ENCODE measurements around the gene TRAPPC3. TPM values are rescaled to one million over a fixed set of nuclear protein-coding genes. Genes with fewer than 3 reads are reported as not detected.

The TRAPPC3 gene
- total and polyA plus RNA-seq, 9 of the 15 experiments (the other 6 are each of a cell fraction or from before 2014, with no cell fraction given): 20.6 to 141 (median 112) TPM

DNA sequence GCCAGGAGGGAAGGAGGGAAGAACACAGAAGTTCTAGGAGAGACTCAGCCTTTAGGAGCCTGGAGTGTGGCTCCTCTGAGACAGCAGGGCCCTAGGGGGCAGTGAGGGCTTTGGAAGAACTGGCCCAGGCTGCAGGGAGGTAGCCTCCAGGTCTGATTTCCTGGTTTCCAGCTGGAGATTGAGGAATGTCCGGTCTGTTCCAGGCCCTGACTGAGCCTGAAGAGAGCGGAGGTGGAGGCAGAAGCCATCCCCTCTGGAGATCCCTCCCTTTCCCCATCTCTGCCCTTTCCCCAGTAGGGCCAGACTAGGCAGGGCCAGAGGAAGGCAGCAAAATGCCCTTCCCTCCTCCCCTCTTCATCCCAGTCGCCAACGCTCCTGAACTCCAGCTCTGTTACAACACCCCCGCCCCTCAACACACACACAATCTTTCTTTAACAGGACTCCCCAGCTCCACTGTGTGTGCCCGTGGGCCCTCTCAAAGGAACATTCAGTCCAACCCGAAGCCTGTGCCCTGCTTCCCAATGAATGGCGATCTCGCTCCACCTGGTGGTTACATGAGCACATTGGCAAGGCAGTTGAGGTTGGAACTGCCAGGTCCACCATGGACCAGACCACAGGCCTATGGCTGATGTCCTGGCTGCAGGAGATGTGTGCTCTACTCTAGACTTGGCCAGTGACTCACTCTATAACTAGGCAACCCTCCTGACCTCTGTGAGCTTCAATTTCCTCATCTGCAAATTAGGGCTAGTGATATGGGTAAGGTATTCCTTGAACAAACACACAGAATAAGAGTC, 38.7 kb upstream of the TRAPPC3 start (continued):
- TF ChIP-seq, protein P1, sequence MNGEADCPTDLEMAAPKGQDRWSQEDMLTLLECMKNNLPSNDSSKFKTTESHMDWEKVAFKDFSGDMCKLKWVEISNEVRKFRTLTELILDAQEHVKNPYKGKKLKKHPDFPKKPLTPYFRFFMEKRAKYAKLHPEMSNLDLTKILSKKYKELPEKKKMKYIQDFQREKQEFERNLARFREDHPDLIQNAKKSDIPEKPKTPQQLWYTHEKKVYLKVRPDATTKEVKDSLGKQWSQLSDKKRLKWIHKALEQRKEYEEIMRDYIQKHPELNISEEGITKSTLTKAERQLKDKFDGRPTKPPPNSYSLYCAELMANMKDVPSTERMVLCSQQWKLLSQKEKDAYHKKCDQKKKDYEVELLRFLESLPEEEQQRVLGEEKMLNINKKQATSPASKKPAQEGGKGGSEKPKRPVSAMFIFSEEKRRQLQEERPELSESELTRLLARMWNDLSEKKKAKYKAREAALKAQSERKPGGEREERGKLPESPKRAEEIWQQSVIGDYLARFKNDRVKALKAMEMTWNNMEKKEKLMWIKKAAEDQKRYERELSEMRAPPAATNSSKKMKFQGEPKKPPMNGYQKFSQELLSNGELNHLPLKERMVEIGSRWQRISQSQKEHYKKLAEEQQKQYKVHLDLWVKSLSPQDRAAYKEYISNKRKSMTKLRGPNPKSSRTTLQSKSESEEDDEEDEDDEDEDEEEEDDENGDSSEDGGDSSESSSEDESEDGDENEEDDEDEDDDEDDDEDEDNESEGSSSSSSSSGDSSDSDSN (IDR thresholded peaks at IDR 0.05; ENCODE audit: borderline replicate concordance in 1 of 2, low read depth in 2 of 2, low read length in 2 of 2): 0 out of 4 replicates have a peak, but pooled peaks of 1 of the 2 experiments have one; percentile 27
- TF ChIP-seq PML (IDR thresholded peaks at IDR 0.05; ENCODE audit: low read length) (no peak), ZNF436 (CRISPR knock-in tag; IDR thresholded peaks at IDR 0.05) (no peak), NCOA1 (IDR thresholded peaks at IDR 0.05; ENCODE audit: low read depth) (no peak), ZNF124 (CRISPR knock-in tag; IDR thresholded peaks at IDR 0.05) (no peak), HOXB6 (CRISPR knock-in tag; IDR thresholded peaks at IDR 0.05; ENCODE audit: borderline replicate concordance) (0 out of 2 replicates have a peak, but pooled peaks have one; percentile 62), ZNF584 (CRISPR knock-in tag; IDR thresholded peaks at IDR 0.05; ENCODE audit: low read depth) (no peak), U2AF2 (optimal IDR thresholded peaks at IDR 0.05; ENCODE audit: low read depth, low read length) (no peak), SIN3B (IDR thresholded peaks at IDR 0.05; ENCODE audit: low read depth) (no peak), BCL6 (CRISPR knock-in tag; IDR thresholded peaks at IDR 0.05) (no peak), PHB (CRISPR knock-in tag; IDR thresholded peaks at IDR 0.05) (no peak), EP400 (IDR thresholded peaks at IDR 0.05) (no peak; the same call in 1 of the 2 replicates)
- TF ChIP-seq, protein P2, sequence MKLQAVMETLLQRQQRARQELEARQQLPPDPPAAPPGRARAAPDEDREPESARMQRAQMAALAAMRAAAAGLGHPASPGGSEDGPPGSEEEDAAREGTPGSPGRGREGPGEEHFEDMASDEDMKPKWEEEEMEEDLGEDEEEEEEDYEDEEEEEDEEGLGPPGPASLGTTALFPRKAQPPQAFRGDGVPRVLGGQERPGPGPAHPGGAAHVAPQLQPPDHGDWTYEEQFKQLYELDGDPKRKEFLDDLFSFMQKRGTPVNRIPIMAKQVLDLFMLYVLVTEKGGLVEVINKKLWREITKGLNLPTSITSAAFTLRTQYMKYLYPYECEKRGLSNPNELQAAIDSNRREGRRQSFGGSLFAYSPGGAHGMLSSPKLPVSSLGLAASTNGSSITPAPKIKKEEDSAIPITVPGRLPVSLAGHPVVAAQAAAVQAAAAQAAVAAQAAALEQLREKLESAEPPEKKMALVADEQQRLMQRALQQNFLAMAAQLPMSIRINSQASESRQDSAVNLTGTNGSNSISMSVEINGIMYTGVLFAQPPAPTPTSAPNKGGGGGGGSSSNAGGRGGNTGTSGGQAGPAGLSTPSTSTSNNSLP (IDR thresholded peaks at IDR 0.05; ENCODE audit: borderline replicate concordance, low read depth, low read length): no peak
- TF ChIP-seq, protein P3, sequence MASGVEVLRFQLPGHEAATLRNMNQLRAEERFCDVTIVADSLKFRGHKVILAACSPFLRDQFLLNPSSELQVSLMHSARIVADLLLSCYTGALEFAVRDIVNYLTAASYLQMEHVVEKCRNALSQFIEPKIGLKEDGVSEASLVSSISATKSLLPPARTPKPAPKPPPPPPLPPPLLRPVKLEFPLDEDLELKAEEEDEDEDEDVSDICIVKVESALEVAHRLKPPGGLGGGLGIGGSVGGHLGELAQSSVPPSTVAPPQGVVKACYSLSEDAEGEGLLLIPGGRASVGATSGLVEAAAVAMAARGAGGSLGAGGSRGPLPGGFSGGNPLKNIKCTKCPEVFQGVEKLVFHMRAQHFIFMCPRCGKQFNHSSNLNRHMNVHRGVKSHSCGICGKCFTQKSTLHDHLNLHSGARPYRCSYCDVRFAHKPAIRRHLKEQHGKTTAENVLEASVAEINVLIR (CRISPR knock-in tag; IDR thresholded peaks at IDR 0.05): no peak
- TF ChIP-seq, protein P4, sequence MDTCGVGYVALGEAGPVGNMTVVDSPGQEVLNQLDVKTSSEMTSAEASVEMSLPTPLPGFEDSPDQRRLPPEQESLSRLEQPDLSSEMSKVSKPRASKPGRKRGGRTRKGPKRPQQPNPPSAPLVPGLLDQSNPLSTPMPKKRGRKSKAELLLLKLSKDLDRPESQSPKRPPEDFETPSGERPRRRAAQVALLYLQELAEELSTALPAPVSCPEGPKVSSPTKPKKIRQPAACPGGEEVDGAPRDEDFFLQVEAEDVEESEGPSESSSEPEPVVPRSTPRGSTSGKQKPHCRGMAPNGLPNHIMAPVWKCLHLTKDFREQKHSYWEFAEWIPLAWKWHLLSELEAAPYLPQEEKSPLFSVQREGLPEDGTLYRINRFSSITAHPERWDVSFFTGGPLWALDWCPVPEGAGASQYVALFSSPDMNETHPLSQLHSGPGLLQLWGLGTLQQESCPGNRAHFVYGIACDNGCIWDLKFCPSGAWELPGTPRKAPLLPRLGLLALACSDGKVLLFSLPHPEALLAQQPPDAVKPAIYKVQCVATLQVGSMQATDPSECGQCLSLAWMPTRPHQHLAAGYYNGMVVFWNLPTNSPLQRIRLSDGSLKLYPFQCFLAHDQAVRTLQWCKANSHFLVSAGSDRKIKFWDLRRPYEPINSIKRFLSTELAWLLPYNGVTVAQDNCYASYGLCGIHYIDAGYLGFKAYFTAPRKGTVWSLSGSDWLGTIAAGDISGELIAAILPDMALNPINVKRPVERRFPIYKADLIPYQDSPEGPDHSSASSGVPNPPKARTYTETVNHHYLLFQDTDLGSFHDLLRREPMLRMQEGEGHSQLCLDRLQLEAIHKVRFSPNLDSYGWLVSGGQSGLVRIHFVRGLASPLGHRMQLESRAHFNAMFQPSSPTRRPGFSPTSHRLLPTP (IDR thresholded peaks at IDR 0.05; ENCODE audit: borderline replicate concordance, extremely low read depth, insufficient read length): no peak
- TF ChIP-seq, protein P5, sequence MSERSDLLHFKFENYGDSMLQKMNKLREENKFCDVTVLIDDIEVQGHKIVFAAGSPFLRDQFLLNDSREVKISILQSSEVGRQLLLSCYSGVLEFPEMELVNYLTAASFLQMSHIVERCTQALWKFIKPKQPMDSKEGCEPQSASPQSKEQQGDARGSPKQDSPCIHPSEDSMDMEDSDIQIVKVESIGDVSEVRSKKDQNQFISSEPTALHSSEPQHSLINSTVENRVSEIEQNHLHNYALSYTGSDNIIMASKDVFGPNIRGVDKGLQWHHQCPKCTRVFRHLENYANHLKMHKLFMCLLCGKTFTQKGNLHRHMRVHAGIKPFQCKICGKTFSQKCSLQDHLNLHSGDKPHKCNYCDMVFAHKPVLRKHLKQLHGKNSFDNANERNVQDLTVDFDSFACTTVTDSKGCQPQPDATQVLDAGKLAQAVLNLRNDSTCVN (CRISPR knock-in tag; IDR thresholded peaks at IDR 0.05): no peak

Data from K562 (cell line).